T-helper 1 cell treated with Interleukin-12 subunit alpha and Interleukin-12 subunit beta and Interleukin-4 antibody, amounts not matched to agents 30 μg/mL and 1 μg/mL, for 36 hours (primary cell): ENCODE measurements around the gene TEX9.
"Not testable (repeated sequence)": the region's sequence is repeated elsewhere in the genome, so short reads cannot be mapped to it uniquely, and the experiment has no call there.

Experiments used
- H3K27ac Mint-ChIP-seq: one replicate; pipeline ENCODE4 v1.8.0; 2021; ENCODE audit warnings: mild to moderate bottlenecking, mixed read lengths
- H3K27me3 Mint-ChIP-seq: one replicate; pipeline ENCODE4 v1.8.0; 2021; ENCODE audit warnings: low read depth, mixed read lengths
- H3K36me3 Mint-ChIP-seq: one replicate; pipeline ENCODE4 v1.8.0; 2021; ENCODE audit warnings: low read depth, mixed read lengths
- H3K4me1 Mint-ChIP-seq: one replicate; pipeline ENCODE4 v1.8.0; 2021; ENCODE audit warnings: low read depth, mixed read lengths
- H3K4me3 Mint-ChIP-seq: one replicate; pipeline ENCODE4 v1.8.0; 2021; ENCODE audit warnings: mild to moderate bottlenecking, moderate library complexity, mixed read lengths
- H3K9me3 Mint-ChIP-seq: one replicate; pipeline ENCODE4 v1.8.0; 2021; ENCODE audit warnings: mixed read lengths

The TEX9 gene

DNA sequence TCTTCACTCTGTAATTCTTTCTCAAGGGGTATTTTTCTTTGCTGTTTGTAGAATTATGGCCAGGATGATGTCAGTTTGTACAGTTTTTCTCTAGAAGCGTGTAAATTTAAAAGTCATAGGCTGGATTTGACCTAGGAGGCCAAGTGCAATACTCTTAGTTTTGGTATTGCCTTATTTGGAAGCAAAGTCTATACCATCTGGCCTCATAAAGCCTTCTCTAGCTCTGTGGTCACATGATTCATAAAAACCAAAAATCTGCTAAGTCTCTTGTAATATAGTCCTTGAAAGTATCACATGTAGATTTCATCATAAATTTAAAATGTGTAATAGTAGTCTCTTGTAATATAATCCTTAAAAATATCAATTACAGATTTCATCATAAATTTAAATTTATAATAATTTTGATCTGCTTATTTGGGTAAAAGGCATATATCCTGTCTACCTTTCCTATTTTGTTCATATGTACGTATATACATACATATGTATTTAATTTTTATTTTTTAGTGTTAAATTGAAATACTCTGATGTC, 25.6 kb downstream of the TEX9 start:
- no peaks in the 10 kb centered on the region for H3K4me1 Mint-ChIP-seq
- H3K27me3 Mint-ChIP-seq, result no peaks in the 10 kb centered on the region
- no peaks in the 10 kb centered on the region for H3K36me3 Mint-ChIP-seq
- H3K9me3 Mint-ChIP-seq, result no peaks in the 10 kb centered on the region
- H3K4me3 Mint-ChIP-seq, result no peak overlapping the region
- H3K27ac Mint-ChIP-seq, result no peak overlapping the region

DNA sequence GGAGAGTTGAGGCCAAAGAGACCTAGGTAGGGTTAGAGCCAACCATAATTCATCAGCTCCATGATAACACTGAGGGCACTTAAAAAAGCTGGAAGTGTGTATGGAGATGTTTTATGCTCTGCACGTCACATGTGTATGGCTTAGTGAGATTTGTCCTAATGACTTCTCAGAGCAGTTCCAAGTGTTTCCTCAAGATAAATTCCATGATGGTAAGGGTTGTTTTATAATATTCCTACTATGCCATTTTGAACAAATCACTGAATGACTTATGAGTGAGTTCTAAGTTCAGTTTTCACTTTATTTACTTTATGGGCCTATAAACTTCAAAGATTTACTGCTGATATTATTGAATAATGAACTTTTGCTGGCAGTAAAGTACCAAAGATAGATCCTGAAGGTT, 28.1 kb downstream of the TEX9 start:
- H3K9me3 Mint-ChIP-seq, result no peaks in the 10 kb centered on the region
- no peak overlapping the region for H3K27ac Mint-ChIP-seq
- no peaks in the 10 kb centered on the region for H3K4me1 Mint-ChIP-seq
- no peak overlapping the region for H3K4me3 Mint-ChIP-seq
- no peaks in the 10 kb centered on the region for H3K27me3 Mint-ChIP-seq
- H3K36me3 Mint-ChIP-seq, result no peaks in the 10 kb centered on the region

DNA sequence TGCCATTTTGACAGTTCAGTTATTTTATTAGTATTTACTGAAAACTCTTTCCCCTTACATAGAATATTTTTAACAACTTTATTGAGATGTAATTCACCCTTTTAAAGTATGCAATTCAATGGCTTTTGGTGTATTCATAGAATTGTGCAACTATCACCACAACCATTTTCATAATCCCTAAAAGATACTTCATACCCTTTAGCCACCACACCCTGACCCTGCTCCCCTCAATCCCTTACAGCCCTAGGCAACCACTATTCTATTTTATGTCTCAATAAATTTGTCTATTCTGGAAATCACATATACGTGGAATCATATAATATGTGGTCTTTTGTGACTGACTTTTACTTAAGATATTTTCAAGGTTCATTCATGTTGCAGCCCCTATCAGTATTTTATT, 29.7 kb downstream of the TEX9 start:
- no peak overlapping the region for H3K27ac Mint-ChIP-seq
- no peak overlapping the region for H3K4me3 Mint-ChIP-seq
- no peaks in the 10 kb centered on the region for H3K36me3 Mint-ChIP-seq
- no peaks in the 10 kb centered on the region for H3K27me3 Mint-ChIP-seq
- H3K4me1 Mint-ChIP-seq, result no peaks in the 10 kb centered on the region
- H3K9me3 Mint-ChIP-seq, result no peaks in the 10 kb centered on the region

DNA sequence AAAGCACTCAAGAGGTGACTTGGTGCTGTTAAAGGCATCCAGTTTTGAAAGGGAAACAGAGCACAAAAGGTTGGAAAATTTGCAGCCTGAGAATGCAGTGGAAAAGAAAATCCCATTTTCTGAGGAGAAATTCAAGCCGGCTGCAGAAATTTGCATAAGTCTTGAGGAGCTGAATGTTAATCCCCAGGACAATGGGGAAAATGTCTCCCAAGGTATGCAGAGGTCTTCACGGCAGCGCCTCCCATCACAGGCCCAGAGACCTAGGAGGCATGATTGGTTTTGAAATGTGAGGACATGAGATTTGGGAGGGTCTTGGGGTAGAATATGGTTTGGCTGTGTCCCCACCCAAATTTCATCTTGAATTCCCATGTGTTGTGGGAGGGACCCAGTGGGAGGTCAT, 32.1 kb downstream of the TEX9 start:
- not testable (repeated sequence) for H3K4me3 Mint-ChIP-seq, H3K27ac Mint-ChIP-seq, H3K4me1 Mint-ChIP-seq, H3K36me3 Mint-ChIP-seq, H3K9me3 Mint-ChIP-seq, H3K27me3 Mint-ChIP-seq

- H3K27me3 Mint-ChIP-seq, H3K4me3 Mint-ChIP-seq, H3K9me3 Mint-ChIP-seq, H3K4me1 Mint-ChIP-seq, H3K27ac Mint-ChIP-seq, H3K36me3 Mint-ChIP-seq: not testable (repeated sequence)
Measured at GRCh38 chr15:56399209-56399608, 34.0 kb downstream of the TEX9 start.

GRCh38 chr15:56410721-56411120, 45.5 kb downstream of the TEX9 start:
- H3K4me1 Mint-ChIP-seq, result no peaks in the 10 kb centered on the region
- H3K36me3 Mint-ChIP-seq, result no peaks in the 10 kb centered on the region
- H3K27ac Mint-ChIP-seq, result no peak overlapping the region
- no peak overlapping the region for H3K4me3 Mint-ChIP-seq
- no peaks in the 10 kb centered on the region for H3K9me3 Mint-ChIP-seq
- H3K27me3 Mint-ChIP-seq, result no peaks in the 10 kb centered on the region

DNA sequence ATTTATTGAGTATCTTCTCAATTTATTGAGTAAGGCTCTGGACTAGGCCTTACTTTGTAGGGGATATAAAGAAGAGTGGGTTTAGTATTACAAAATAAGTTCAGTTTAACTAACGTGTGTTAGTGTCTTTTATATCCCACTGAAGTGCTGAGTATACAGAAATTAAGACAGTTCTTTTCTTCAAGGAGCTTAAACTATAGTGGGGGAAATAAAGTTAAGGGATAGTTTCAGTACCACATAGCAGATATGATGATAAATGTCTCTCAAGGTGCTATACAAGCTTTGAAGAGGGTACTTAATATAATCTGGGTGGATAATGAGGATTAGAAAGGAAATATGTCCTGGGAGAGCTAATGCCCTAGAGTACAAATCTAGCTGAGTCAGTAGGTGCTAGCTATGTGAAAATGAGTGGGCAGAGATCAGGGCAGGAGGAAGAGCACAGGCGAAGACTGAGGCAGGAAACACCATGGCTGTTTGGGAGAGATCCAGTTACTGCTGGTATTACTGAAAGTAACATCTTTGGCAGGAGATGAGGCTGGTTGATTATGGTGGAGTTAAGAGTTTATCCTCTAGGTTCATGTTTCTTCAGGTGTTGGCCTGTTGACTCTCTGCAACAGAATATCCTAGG, 46.0 kb downstream of the TEX9 start:
- Mint-ChIP-seq H3K4me1 (no peaks in the 10 kb centered on the region), H3K4me3 (no peak overlapping the region), H3K9me3 (no peaks in the 10 kb centered on the region), H3K27me3 (no peaks in the 10 kb centered on the region), H3K27ac (no peak overlapping the region), H3K36me3 (no peaks in the 10 kb centered on the region)

GRCh38 chr15:56413114-56413733, 48.0 kb downstream of the TEX9 start:
- H3K36me3 Mint-ChIP-seq, H3K4me1 Mint-ChIP-seq, H3K27ac Mint-ChIP-seq, H3K4me3 Mint-ChIP-seq, H3K9me3 Mint-ChIP-seq, H3K27me3 Mint-ChIP-seq: not testable (repeated sequence)

GRCh38 chr15:56425276-56425675, 60.0 kb downstream of the TEX9 start:
- Mint-ChIP-seq H3K36me3 (no peaks in the 10 kb centered on the region), H3K4me3 (no peak overlapping the region), H3K9me3 (peaks cover 5% of the 10 kb centered on the region), H3K27ac (no peak overlapping the region), H3K4me1 (no peaks in the 10 kb centered on the region), H3K27me3 (peaks cover 5% of the 10 kb centered on the region)

GRCh38 chr15:56425976-56426375, 60.8 kb downstream of the TEX9 start:
- Mint-ChIP-seq H3K9me3 (peaks cover 5% of the 10 kb centered on the region), H3K36me3 (no peaks in the 10 kb centered on the region), H3K4me3 (no peak overlapping the region), H3K4me1 (no peaks in the 10 kb centered on the region), H3K27ac (no peak overlapping the region), H3K27me3 (peaks cover 5% of the 10 kb centered on the region)

DNA sequence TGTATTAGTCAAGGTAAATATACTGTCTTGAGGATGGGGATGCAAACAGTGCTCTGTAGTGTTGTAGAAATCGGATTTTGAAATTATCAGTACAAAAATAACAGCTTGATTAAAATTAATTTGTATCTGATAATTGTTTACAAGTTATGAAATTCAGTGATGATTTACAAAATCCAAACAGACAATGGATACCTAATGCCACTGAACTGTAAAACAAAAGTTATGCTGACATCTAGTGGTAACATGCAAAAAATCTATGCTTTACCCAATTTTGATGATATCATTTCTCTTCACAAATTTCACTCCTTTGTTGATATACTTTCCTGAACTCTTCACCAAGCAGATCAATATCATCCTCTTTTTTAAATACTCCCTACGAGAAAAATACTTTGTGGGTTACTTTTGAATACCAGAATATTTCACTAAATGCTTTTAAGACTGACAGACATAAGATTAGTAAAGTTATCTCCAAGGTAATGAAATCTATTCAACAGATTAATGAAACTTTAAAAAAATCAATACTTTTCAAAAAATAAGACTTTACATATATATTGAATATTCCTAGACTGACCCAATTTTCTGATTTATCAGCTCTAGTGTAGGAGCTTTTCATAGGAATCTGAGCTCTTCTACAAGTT, 63.7 kb downstream of the TEX9 start:
- H3K27ac Mint-ChIP-seq, result no peak overlapping the region
- H3K36me3 Mint-ChIP-seq, result no peaks in the 10 kb centered on the region
- no peak overlapping the region for H3K4me3 Mint-ChIP-seq
- peaks cover 9% of the 10 kb centered on the region for H3K27me3 Mint-ChIP-seq
- peaks cover 5% of the 10 kb centered on the region for H3K9me3 Mint-ChIP-seq
- H3K4me1 Mint-ChIP-seq, result no peaks in the 10 kb centered on the region

DNA sequence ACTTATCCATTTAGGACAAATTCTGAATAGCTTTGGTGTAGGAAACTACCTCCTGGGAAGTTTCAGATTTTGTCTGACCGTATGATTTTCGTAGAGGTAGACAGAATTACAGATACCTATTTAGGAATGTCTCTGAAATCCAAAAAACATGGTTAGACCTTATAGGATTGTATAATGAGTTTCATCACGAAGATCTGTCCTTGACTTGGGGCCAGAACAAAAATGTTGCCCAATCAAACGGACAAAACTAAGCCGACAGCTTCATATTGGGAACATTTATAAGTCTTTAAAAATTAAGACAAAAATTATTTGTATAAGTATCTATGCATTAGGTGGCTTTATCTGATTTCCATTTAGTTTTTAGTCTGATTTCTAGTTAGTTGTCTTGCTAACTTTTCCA, 67.1 kb downstream of the TEX9 start:
- H3K4me1 Mint-ChIP-seq, result no peaks in the 10 kb centered on the region
- H3K9me3 Mint-ChIP-seq, result no peaks in the 10 kb centered on the region
- no peak overlapping the region for H3K4me3 Mint-ChIP-seq
- peaks cover 24% of the 10 kb centered on the region for H3K27me3 Mint-ChIP-seq
- H3K36me3 Mint-ChIP-seq, result no peaks in the 10 kb centered on the region
- H3K27ac Mint-ChIP-seq, result no peak overlapping the region

DNA sequence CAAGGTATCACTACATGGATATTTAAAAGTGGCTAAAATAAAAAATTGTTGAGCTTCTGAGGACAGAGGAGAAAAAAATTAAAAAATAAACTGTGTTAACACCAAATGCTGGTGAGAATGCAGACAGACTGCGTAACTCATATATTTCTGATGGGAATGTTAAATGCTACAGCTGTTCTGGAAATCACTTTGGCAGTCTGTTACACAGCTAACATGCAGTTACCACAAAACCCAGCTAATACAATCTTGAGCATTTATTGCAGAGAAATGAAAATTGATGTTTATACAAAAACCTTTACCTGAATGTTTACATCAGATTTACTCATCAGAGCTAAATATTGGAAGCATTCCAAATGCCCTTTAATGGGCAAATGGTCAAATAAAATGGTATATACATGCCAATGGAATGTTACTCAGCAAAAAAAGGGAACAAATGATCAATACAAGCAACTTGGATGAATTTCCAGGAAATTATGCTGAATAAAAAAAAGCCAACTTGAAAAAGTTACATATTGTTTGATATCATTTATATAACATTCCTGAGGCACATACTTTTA, 75.1 kb downstream of the TEX9 start:
- no peaks in the 10 kb centered on the region for H3K9me3 Mint-ChIP-seq
- no peak overlapping the region for H3K4me3 Mint-ChIP-seq
- no peaks in the 10 kb centered on the region for H3K36me3 Mint-ChIP-seq
- H3K27me3 Mint-ChIP-seq, result peaks cover 16% of the 10 kb centered on the region
- H3K4me1 Mint-ChIP-seq, result no peaks in the 10 kb centered on the region
- H3K27ac Mint-ChIP-seq, result no peak overlapping the region

DNA sequence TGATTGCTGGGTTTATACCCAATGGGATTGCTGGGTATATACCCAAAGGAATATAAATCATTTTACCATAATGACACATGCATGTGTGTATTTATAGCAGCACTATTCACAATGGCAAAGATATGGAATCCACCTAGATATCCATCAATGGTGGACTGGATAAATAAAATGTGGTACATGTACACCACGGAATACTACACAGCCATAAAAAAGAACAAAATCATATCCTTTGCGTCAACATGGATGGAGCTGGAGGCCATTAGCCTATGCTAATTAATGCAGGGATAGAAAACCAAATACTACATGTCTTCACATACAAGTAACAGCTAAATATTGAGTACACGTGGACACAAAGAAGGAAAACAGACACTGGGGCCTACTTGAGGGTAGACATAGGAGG, 77.1 kb downstream of the TEX9 start:
- no peaks in the 10 kb centered on the region for H3K9me3 Mint-ChIP-seq
- H3K27ac Mint-ChIP-seq, result no peak overlapping the region
- H3K4me3 Mint-ChIP-seq, result no peak overlapping the region
- H3K4me1 Mint-ChIP-seq, result no peaks in the 10 kb centered on the region
- peaks cover 4% of the 10 kb centered on the region for H3K27me3 Mint-ChIP-seq
- no peaks in the 10 kb centered on the region for H3K36me3 Mint-ChIP-seq

DNA sequence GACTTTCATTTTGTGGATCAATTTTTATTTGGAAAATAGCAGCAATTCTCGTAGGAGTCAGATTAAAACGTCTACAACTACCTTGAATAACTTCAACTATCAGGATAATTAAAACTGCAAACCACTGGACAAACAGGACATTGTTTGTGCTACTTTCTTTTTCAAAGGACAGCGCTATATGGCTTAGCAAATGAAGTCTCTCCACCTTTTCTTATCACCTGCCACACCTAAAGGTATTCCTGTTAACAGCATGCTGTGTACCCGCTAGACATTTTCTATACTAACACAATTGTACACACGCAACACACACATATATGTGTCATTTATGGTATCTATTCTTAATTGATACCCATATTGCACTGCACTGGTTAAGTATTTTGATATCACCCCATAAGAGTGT, 80.5 kb downstream of the TEX9 start:
- Mint-ChIP-seq H3K4me3 (no peak overlapping the region), H3K27me3 (peaks cover 3% of the 10 kb centered on the region), H3K36me3 (no peaks in the 10 kb centered on the region), H3K9me3 (no peaks in the 10 kb centered on the region), H3K4me1 (no peaks in the 10 kb centered on the region), H3K27ac (no peak overlapping the region)
